Right atrium auricular region (tissue), 2 donors: ENCODE results near the gene GPHN. TPM values are rescaled to one million over a fixed set of nuclear protein-coding genes. Genes with fewer than 3 reads are reported as not detected.
"Not testable (repeated sequence)": the region's sequence is repeated elsewhere in the genome, so short reads cannot be mapped to it uniquely, and the experiment has no call there.

ENCODE experiments used
- DNase-seq: peaks from one replicate; pipeline ENCODE4 v3.0.0-alpha.2; 2019; ENCODE audit warnings: low spot score
- H3K27ac ChIP-seq, 2 donors: fragments of 200-600 bp; sonication (generic); 1 replicate in 1 of 2; 2 replicates in 1 of 2; pipeline ENCODE4 v1.5.1; 2016 to 2019
- H3K27me3 ChIP-seq, 2 donors: fragments of 200-600 bp; sonication (generic); one replicate each; pipeline versions ENCODE4 v1.5.1 to v1.6.0; 2017 to 2019
- H3K36me3 ChIP-seq: fragments of 200-600 bp; sonication (generic); one replicate; pipeline ENCODE4 v1.5.1; 2016
- H3K4me1 ChIP-seq, 2 donors: fragments of 200-600 bp; sonication (generic); one replicate each; pipeline versions ENCODE4 v1.5.1 to v1.6.0; 2017 to 2019
- H3K4me3 ChIP-seq, 2 donors: fragments of 200-600 bp; sonication (generic); 1 replicate in 1 of 2; 2 replicates in 1 of 2; pipeline ENCODE4 v1.5.1; 2017 to 2019; ENCODE audit warnings: mild to moderate bottlenecking in 1 of 2, moderate library complexity in 1 of 2
- H3K9me3 ChIP-seq, 2 donors: fragments of 200-600 bp; sonication (generic); one replicate each; pipeline ENCODE4 v1.5.1; 2019
- CTCF ChIP-seq, 2 donors: fragments of 200-600 bp; sonication (generic); IDR thresholded peaks; one replicate each; pipeline ENCODE4 v1.5.1; 2019; ENCODE audit warnings: antibody characterized with exemption in 2 of 2
- total RNA-seq, 2 donors: library from RNA; depleted of rRNA; stranded (reverse); fragments of >200 nt; gene quantifications; one replicate each; pipeline ENCODE4 v1.1.0, GENCODE V29; 2016

The GPHN gene
- total RNA-seq, 2 donors from 2014 or later, result 14.9 TPM

- no peaks in the 10 kb centered on the region for H3K9me3 ChIP-seq
- no peak for DNase-seq
- no peak for TF ChIP-seq CTCF (IDR thresholded peaks at IDR 0.05)
- H3K36me3 ChIP-seq, result no peaks in the 10 kb centered on the region
- H3K4me3 ChIP-seq, result no peak overlapping the region
- H3K4me1 ChIP-seq, result no peaks in the 10 kb centered on the region
- H3K27me3 ChIP-seq, result no peaks in the 10 kb centered on the region
- no peak overlapping the region for H3K27ac ChIP-seq
Observed at GRCh38 chr14:66824251-66824650, 316.3 kb downstream of the GPHN start.

- H3K4me3 ChIP-seq, result no peak overlapping the region
- H3K27ac ChIP-seq, result no peak overlapping the region
- no peaks in the 10 kb centered on the region for H3K27me3 ChIP-seq
- TF ChIP-seq CTCF (IDR thresholded peaks at IDR 0.05), result no peak
- H3K4me1 ChIP-seq, result no peaks in the 10 kb centered on the region
- DNase-seq, result no peak
- H3K9me3 ChIP-seq, result no peaks in the 10 kb centered on the region
- H3K36me3 ChIP-seq, result no peaks in the 10 kb centered on the region
Observed at GRCh38 chr14:66827182-66827581, 319.2 kb downstream of the GPHN start.

GRCh38 chr14:66831173-66831572 lies 323.2 kb downstream of the GPHN start:
- Histone ChIP-seq H3K27me3 (no peaks in the 10 kb centered on the region), H3K9me3 (no peaks in the 10 kb centered on the region), H3K4me3 (no peak overlapping the region), H3K4me1 (no peaks in the 10 kb centered on the region), H3K36me3 (no peaks in the 10 kb centered on the region), H3K27ac (no peak overlapping the region)
- TF ChIP-seq CTCF (IDR thresholded peaks at IDR 0.05), result no peak
- DNase-seq, result no peak

GRCh38 chr14:66833816-66834215 lies 325.9 kb downstream of the GPHN start:
- Histone ChIP-seq H3K4me1 (no peaks in the 10 kb centered on the region), H3K9me3 (no peaks in the 10 kb centered on the region), H3K27me3 (no peaks in the 10 kb centered on the region), H3K4me3 (no peak overlapping the region), H3K36me3 (no peaks in the 10 kb centered on the region), H3K27ac (no peak overlapping the region)
- DNase-seq, result no peak
- no peak for TF ChIP-seq CTCF (IDR thresholded peaks at IDR 0.05)

- DNase-seq, H3K36me3 ChIP-seq, H3K9me3 ChIP-seq, H3K27me3 ChIP-seq, H3K27ac ChIP-seq, H3K4me1 ChIP-seq, H3K4me3 ChIP-seq: not testable (repeated sequence)
Observed at GRCh38 chr14:66837436-66837835, 329.5 kb downstream of the GPHN start.

GRCh38 chr14:66842911-66843512 lies 335.1 kb downstream of the GPHN start:
- DNase-seq, result no peak
- H3K4me1 ChIP-seq, result no peaks in the 10 kb centered on the region
- no peaks in the 10 kb centered on the region for H3K9me3 ChIP-seq
- no peak overlapping the region for H3K4me3 ChIP-seq
- no peak for TF ChIP-seq CTCF (IDR thresholded peaks at IDR 0.05)
- no peak overlapping the region for H3K27ac ChIP-seq
- no peaks in the 10 kb centered on the region for H3K27me3 ChIP-seq
- H3K36me3 ChIP-seq, result no peaks in the 10 kb centered on the region
